A549 treated with Hydrocortisone at 1 μM for 4 hours (cell line): ENCODE results near the gene KCNB1. TPM values are rescaled to one million over a fixed set of nuclear protein-coding genes. Genes with fewer than 3 reads are reported as not detected.

ENCODE experiments used
- total RNA-seq: library from RNA; stranded (reverse); fragments of 200-300 nt; extraction: Qiagen RNA extraction; gene quantifications from 5 replicates; pipeline ENCODE4 v1.2.3, GENCODE V29; 2022

Gene KCNB1
- total RNA-seq, result 2.6 to 3.9 TPM (median 3.1 TPM) in 5 replicates

DNA sequence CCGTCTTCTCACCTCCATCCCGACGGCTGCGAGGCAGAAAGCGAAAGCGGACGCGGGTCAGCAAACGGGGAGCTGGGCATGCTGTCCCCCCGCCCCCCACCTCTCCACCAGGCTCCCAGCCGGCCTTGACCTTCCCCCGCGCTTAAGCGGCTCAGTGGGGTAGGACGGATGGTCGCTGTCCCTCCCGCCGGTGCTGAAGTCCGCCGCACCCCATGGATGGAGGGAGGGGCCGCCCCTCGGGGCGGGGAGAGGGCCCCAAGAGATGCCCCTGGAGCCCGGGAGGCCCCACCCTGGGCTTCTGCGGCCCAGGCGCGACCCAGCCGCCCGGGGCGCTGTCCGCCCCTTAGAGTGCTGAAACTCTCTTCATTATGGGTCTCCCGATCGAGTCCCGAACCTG lies at the start of gene KCNB1:
Gene KCNB1, minus strand, starts transcription at position 48 of the 397 bp plus-strand sequence. CDS start 188 bp downstream, outside the sequence.

Other genes with a start within 250 kb of the KCNB1 start
- gene ZNFX1, start 204.6 kb downstream of the KCNB1 start, total RNA-seq, result 22.4 to 28.1 TPM (median 23.2 TPM) in 5 replicates
- 0.02 to 0.07 TPM (median 0.05 TPM) in 3 of 5 replicates, not detected in the others for gene PTGIS, start 85.5 kb upstream of the KCNB1 start, total RNA-seq
- gene B4GALT5, start 231.2 kb upstream of the KCNB1 start, total RNA-seq, result 50.1 to 74.6 TPM (median 64.5 TPM) in 5 replicates